Colonic mucosa (tissue), 4 donors: ENCODE data around the gene ARHGEF12. TPM values are rescaled to one million over a fixed set of nuclear protein-coding genes. Genes with fewer than 3 reads are reported as not detected.

ENCODE experiments used
- DNase-seq: peaks from one replicate; pipeline ENCODE4 v3.0.0-alpha.2; 2020
- H3K27ac ChIP-seq: fragments of 200-600 bp; one replicate; pipeline ENCODE4 v1.8.0; 2021
- H3K27me3 ChIP-seq: fragments of 200-600 bp; one replicate; pipeline ENCODE4 v1.8.0; 2021
- H3K36me3 ChIP-seq: fragments of 200-600 bp; one replicate; pipeline ENCODE4 v1.8.0; 2021
- H3K4me1 ChIP-seq: fragments of 200-600 bp; one replicate; pipeline ENCODE4 v1.8.0; 2021; ENCODE audit warnings: mild to moderate bottlenecking
- H3K4me3 ChIP-seq: fragments of 200-600 bp; one replicate; pipeline ENCODE4 v1.8.0; 2021
- H3K9ac ChIP-seq, 2 donors: one replicate each; pipeline ENCODE4 v1.7.0; 2013; ENCODE audit warnings: control low read depth in 2 of 2, low read depth in 2 of 2, low read length in 2 of 2
- H3K9me3 ChIP-seq: fragments of 200-600 bp; one replicate; pipeline ENCODE4 v1.8.0; 2021
- CTCF ChIP-seq: fragments of 200-600 bp; IDR thresholded peaks from one replicate; pipeline ENCODE4 v1.8.0; 2022; ENCODE audit warnings: antibody characterized with exemption, mild to moderate bottlenecking
- intact Hi-C: fragments of 100-400 bp; cut with DNase I; formaldehyde crosslinking; loops from one replicate; pipeline ENCODE4 v1.14.1; 2022
- total RNA-seq, 2 donors: library from RNA; stranded (reverse); fragmentation: NEBNext Ultra II Directional in 1 of 2; extraction: Animal tissue kit (Norgen Biotek cat#: 25700) in 1 of 2; gene quantifications; one replicate each; pipeline ENCODE4 v1.2.1, GENCODE V29; 2021
- donor health status: healthy.
- donor health status: DM: no; HTN: no; CAD: no.
- donor health status: DM: no; HTN: no; CAD: no.

The ARHGEF12 gene
- total RNA-seq, 2 donors from 2014 or later: 66.7 to 103 TPM

GRCh38 chr11:120318906-120319305 lies 17.3 kb upstream of the ARHGEF12 start:
- H3K9ac ChIP-seq: no peak overlapping the region
- no peak overlapping the region for H3K4me3 ChIP-seq
- no peak for DNase-seq
- no peak for TF ChIP-seq CTCF
- intact Hi-C loops: no loop called here
- no peak overlapping the region for H3K27ac ChIP-seq
- H3K27me3 ChIP-seq: no peaks in the 10 kb centered on the region
- H3K4me1 ChIP-seq: no peaks in the 10 kb centered on the region
- H3K9me3 ChIP-seq: no peaks in the 10 kb centered on the region
- no peaks in the 10 kb centered on the region for H3K36me3 ChIP-seq

GRCh38 chr11:120324932-120325810 lies 11.0 kb upstream of the ARHGEF12 start, which contains the start of gene TLCD5:
Gene TLCD5, plus strand, starts transcription at chr11:120325299. Its CDS starts 2,143 bp downstream, at chr11:120327442.
- Histone ChIP-seq H3K9ac (peak within 1 kb of the TSS; percentile 43 to 68), H3K4me1 (no peaks in the 10 kb centered on the region), H3K27ac (peak within 1 kb of the TSS; percentile 46), H3K27me3 (peaks cover 4% of the 10 kb centered on the region), H3K36me3 (no peaks in the 10 kb centered on the region), H3K9me3 (no peaks in the 10 kb centered on the region), H3K4me3 (peak within 1 kb of the TSS; percentile 57)
- no peak for DNase-seq
- TF ChIP-seq CTCF: no peak
- intact Hi-C loops: no loop called here

- H3K9me3 ChIP-seq: no peaks in the 10 kb centered on the region
- TF ChIP-seq CTCF: no peak
- peaks cover 4% of the 10 kb centered on the region for H3K27me3 ChIP-seq
- H3K27ac ChIP-seq: no peak overlapping the region
- no peaks in the 10 kb centered on the region for H3K36me3 ChIP-seq
- no peaks in the 10 kb centered on the region for H3K4me1 ChIP-seq
- DNase-seq: no peak
- no peak overlapping the region for H3K9ac ChIP-seq
- H3K4me3 ChIP-seq: no peak overlapping the region
- intact Hi-C loops: no loop called here
Observed at GRCh38 chr11:120326228-120326627, 10.0 kb upstream of the ARHGEF12 start.

- Histone ChIP-seq H3K36me3 (no peaks in the 10 kb centered on the region), H3K27me3 (peaks cover 4% of the 10 kb centered on the region), H3K4me1 (no peaks in the 10 kb centered on the region), H3K27ac (no peak overlapping the region), H3K4me3 (no peak overlapping the region), H3K9ac (no peak overlapping the region), H3K9me3 (no peaks in the 10 kb centered on the region)
- no peak for TF ChIP-seq CTCF
- DNase-seq: no peak
- intact Hi-C loops: no loop called here
Observed at GRCh38 chr11:120326845-120327281, 9.3 kb upstream of the ARHGEF12 start.

GRCh38 chr11:120327311-120327710 lies 8.9 kb upstream of the ARHGEF12 start:
- no peaks in the 10 kb centered on the region for H3K4me1 ChIP-seq
- H3K9me3 ChIP-seq: no peaks in the 10 kb centered on the region
- no peak overlapping the region for H3K27ac ChIP-seq
- peaks cover 4% of the 10 kb centered on the region for H3K27me3 ChIP-seq
- DNase-seq: no peak
- no peak overlapping the region for H3K4me3 ChIP-seq
- intact Hi-C loops: no loop called here
- TF ChIP-seq CTCF: no peak
- no peak overlapping the region for H3K9ac ChIP-seq
- H3K36me3 ChIP-seq: no peaks in the 10 kb centered on the region
